OCI-LY3 (cell line): ENCODE data around the gene KLC1.
A peak's percentile ranks its signal among the peaks of the same experiment; 100 is the strongest.

Experiments
- H2AFZ ChIP-seq: fragments of 200-600, 300-600 bp; shearing (Covaris generic); 2 replicates; pipeline ENCODE4 v1.6.0; 2014; ENCODE audit warnings: antibody characterized with exemption, low read depth, low read length
- H3K27ac ChIP-seq: fragments of 200-600, 300-600 bp; sonication (generic); 2 replicates; pipeline ENCODE4 v1.5.1; 2014; ENCODE audit warnings: mild to moderate bottlenecking, low read length, moderate library complexity, mixed read lengths
- H3K27me3 ChIP-seq: fragments of 200-600, 300-600 bp; sonication (generic); 2 replicates; pipeline ENCODE4 v1.6.1; 2014; ENCODE audit warnings: low read depth, low read length, mixed read lengths
- H3K36me3 ChIP-seq: fragments of 200-600, 300-600 bp; sonication (generic); replicated peaks from 2 replicates; pipeline ENCODE3; 2014; ENCODE audit warnings: low read depth, low read length, mixed read lengths
- H3K4me1 ChIP-seq: fragments of 300-600, 200-600 bp; sonication (generic); 2 replicates; pipeline ENCODE4 v1.6.1; 2014; ENCODE audit warnings: low read length, mixed read lengths
- H3K4me2 ChIP-seq: fragments of 200-600, 300-600 bp; sonication (generic); 2 replicates; pipeline ENCODE4 v1.6.1; 2014; ENCODE audit warnings: low read length, mixed read lengths
- H3K4me3 ChIP-seq: fragments of 300-600, 200-600 bp; sonication (generic); 2 replicates; pipeline ENCODE4 v1.5.1; 2014; ENCODE audit warnings: antibody characterized with exemption, mild to moderate bottlenecking, low read length, moderate library complexity
- H3K79me2 ChIP-seq: fragments of 300-600, 200-600 bp; shearing (Covaris generic); 2 replicates; pipeline ENCODE4 v1.6.1; 2014; ENCODE audit warnings: mild to moderate bottlenecking, low read length, mixed read lengths
- H3K9ac ChIP-seq: fragments of 300-600, 200-600 bp; shearing (Covaris generic); 2 replicates; pipeline ENCODE4 v1.6.0; 2014; ENCODE audit warnings: mild to moderate bottlenecking, low read length, moderate library complexity
- H3K9me3 ChIP-seq: fragments of 200-600, 300-600 bp; shearing (Covaris generic); 2 replicates; pipeline ENCODE4 v1.6.1; 2014; ENCODE audit warnings: low read length, mixed read lengths; ENCODE audit not compliant: insufficient read depth
- H4K20me1 ChIP-seq: fragments of 200-600, 300-600 bp; sonication (generic); 2 replicates; pipeline ENCODE4 v1.6.1; 2016; ENCODE audit warnings: low read length, mixed read lengths; ENCODE audit not compliant: insufficient read depth
- EZH2phosphoT487 ChIP-seq: fragments of 200-600 bp; shearing (Covaris generic); IDR thresholded peaks from 2 replicates; pipeline ENCODE4 v1.6.1; 2018; ENCODE audit warnings: antibody characterized with exemption, mixed run types, low read depth
- TF ChIP-seq, protein P1 (sequence below): fragments of 200-600, 300-600 bp; sonication (generic); IDR thresholded peaks from 2 replicates; pipeline ENCODE4 v1.5.1; 2014; ENCODE audit warnings: antibody characterized with exemption, low read length, low read depth

Gene KLC1

DNA sequence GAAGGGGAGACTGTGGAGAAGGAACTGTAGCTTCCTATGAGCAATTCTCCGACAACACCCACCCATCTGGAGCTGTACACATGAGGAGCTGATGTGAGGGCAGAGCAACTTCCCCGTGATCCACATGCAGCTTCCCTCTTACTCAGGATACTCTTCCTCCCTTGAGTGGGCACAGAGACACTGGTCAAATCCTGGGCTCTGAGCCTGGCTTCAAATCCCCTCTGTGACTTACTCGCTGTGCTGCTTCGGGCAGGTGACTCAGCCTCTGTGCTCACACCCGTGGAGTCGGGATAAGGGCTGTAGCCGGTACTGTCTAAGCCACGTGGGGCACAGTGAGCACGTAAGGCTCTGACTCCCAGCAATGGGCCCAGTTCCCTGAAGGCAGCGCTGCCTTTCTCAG is 117.7 kb downstream of the KLC1 start:
- H3K4me2 ChIP-seq: no peak overlapping the region
- no peak overlapping the region for H3K4me3 ChIP-seq
- H3K9ac ChIP-seq: no peak overlapping the region
- TF ChIP-seq EZH2phosphoT487: no peak
- TF ChIP-seq, protein P1, sequence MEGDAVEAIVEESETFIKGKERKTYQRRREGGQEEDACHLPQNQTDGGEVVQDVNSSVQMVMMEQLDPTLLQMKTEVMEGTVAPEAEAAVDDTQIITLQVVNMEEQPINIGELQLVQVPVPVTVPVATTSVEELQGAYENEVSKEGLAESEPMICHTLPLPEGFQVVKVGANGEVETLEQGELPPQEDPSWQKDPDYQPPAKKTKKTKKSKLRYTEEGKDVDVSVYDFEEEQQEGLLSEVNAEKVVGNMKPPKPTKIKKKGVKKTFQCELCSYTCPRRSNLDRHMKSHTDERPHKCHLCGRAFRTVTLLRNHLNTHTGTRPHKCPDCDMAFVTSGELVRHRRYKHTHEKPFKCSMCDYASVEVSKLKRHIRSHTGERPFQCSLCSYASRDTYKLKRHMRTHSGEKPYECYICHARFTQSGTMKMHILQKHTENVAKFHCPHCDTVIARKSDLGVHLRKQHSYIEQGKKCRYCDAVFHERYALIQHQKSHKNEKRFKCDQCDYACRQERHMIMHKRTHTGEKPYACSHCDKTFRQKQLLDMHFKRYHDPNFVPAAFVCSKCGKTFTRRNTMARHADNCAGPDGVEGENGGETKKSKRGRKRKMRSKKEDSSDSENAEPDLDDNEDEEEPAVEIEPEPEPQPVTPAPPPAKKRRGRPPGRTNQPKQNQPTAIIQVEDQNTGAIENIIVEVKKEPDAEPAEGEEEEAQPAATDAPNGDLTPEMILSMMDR: no peak
- H3K27me3 ChIP-seq: no peaks in the 10 kb centered on the region
- peaks cover 8% of the 10 kb centered on the region; the same call in 1 of the 2 replicates for H3K4me1 ChIP-seq
- no peak overlapping the region for H2AFZ ChIP-seq
- H3K36me3 ChIP-seq: no peaks in the 10 kb centered on the region
- H3K27ac ChIP-seq: no peak overlapping the region
- no peaks in the 10 kb centered on the region for H4K20me1 ChIP-seq
- H3K79me2 ChIP-seq: no peaks in the 10 kb centered on the region
- no peaks in the 10 kb centered on the region for H3K9me3 ChIP-seq

DNA sequence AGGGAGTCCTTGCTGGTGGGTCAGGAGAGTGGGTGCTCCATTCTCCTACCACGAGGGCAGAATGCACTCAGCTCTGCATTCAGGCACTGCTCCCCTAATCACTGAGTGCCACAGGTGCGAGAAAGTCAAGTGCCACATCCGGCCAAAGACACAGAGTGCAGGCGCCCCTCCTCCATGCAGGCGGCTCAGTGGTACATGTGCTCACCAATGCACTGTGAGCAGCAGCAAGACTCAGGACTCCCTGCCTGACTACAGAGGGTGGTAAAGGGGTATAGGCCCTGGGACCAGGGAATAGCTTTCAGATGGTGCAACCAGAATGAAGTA is 119.5 kb downstream of the KLC1 start:
- TF ChIP-seq EZH2phosphoT487: no peak
- TF ChIP-seq, protein P1: no peak
- H3K9ac ChIP-seq: no peak overlapping the region
- H3K4me2 ChIP-seq: no peak overlapping the region
- peaks cover 8% of the 10 kb centered on the region; the same call in 1 of the 2 replicates for H3K4me1 ChIP-seq
- no peaks in the 10 kb centered on the region for H3K36me3 ChIP-seq
- no peak overlapping the region for H3K27ac ChIP-seq
- no peak overlapping the region for H2AFZ ChIP-seq
- no peaks in the 10 kb centered on the region for H3K27me3 ChIP-seq
- no peaks in the 10 kb centered on the region for H4K20me1 ChIP-seq
- H3K9me3 ChIP-seq: no peaks in the 10 kb centered on the region
- H3K4me3 ChIP-seq: no peak overlapping the region
- H3K79me2 ChIP-seq: no peaks in the 10 kb centered on the region

DNA sequence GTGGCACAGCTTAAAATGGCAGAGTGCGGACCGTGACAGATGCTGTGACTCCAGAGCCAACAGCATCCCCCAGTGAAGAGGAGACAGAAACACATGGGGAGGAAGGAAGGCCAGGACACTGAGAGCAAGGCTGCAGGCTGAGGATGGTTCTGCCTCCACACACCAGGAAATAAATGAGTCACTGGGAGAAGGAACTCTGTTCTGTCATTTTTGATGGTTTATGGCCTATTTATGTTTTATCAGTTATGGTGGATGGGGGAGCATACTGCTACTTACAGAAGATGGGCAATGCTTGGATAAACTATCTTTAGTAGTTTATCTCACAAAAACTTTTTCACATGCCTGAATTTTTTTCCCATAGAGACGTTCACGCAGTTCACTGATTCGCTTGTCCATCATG is 120.4 kb downstream of the KLC1 start:
- no peak overlapping the region for H3K27ac ChIP-seq
- no peaks in the 10 kb centered on the region for H4K20me1 ChIP-seq
- H3K4me3 ChIP-seq: no peak overlapping the region
- no peak overlapping the region for H3K4me2 ChIP-seq
- no peaks in the 10 kb centered on the region for H3K36me3 ChIP-seq
- no peaks in the 10 kb centered on the region for H3K27me3 ChIP-seq
- no peaks in the 10 kb centered on the region for H3K9me3 ChIP-seq
- no peak overlapping the region for H2AFZ ChIP-seq
- H3K9ac ChIP-seq: no peak overlapping the region
- H3K79me2 ChIP-seq: no peaks in the 10 kb centered on the region
- no peak for TF ChIP-seq EZH2phosphoT487
- TF ChIP-seq, protein P1: no peak
- H3K4me1 ChIP-seq: peaks cover 8% of the 10 kb centered on the region; the same call in 1 of the 2 replicates

DNA sequence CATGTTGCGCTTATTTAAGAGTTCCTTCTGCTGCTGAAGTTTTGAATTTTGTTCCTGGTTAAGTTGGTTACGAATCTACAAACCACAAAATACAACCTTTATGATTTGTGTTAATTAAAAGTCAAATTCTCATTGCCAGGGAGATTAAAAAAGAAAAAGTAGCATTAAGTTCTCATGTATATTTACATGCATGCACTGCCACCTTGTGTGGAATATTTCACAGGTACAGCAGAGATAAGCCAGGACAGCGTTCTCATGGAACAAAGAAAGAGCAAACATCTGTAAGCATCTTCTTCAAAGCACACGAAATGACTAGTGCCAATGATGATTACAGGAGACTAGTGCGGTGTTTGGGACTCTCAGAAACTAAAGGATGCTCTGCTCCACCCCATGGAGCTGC is 120.8 kb downstream of the KLC1 start:
- H3K27me3 ChIP-seq: no peaks in the 10 kb centered on the region
- no peaks in the 10 kb centered on the region for H4K20me1 ChIP-seq
- no peak overlapping the region for H3K27ac ChIP-seq
- no peak overlapping the region for H3K4me2 ChIP-seq
- no peak overlapping the region for H3K9ac ChIP-seq
- H3K4me1 ChIP-seq: peaks cover 8% of the 10 kb centered on the region; the same call in 1 of the 2 replicates
- H3K79me2 ChIP-seq: no peaks in the 10 kb centered on the region
- TF ChIP-seq, protein P1: peak; percentile 14; the same call in 1 of the 2 replicates
- no peak for TF ChIP-seq EZH2phosphoT487
- H3K4me3 ChIP-seq: no peak overlapping the region
- H2AFZ ChIP-seq: no peak overlapping the region
- H3K9me3 ChIP-seq: no peaks in the 10 kb centered on the region
- H3K36me3 ChIP-seq: no peaks in the 10 kb centered on the region
